ENCODE results near the gene ATP8B3.

ATP8B3 gene

DNA sequence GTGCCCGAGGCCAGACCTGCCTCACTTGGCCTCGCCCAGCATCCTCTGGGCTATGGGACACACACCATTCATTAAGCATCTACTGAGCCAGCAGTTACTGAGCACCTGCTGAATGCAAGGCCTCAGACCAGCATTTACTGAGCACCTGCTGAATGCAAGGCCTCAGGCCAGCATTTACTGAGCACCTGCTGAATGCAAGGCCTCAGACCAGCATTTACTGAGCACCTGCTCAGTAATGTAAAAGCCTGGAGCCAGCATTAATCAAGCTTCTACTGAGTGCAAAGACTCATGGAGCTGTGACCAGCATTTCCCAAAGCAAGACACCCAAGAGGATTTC is 3.7 kb downstream of the ATP8B3 start:
- H3K36me3 ChIP-seq (ENCODE audit: control insufficient read depth, insufficient read depth, low read length) = no peaks in the 10 kb centered on the region
- no peak overlapping the region for H3K4me3 ChIP-seq (ENCODE audit: low read length)
- no peaks in the 10 kb centered on the region for H3K27me3 ChIP-seq (ENCODE audit: insufficient read depth, low read length, poor library complexity)
- no peak overlapping the region for H3K4ac ChIP-seq (ENCODE audit: low read depth, low read length)
- no peak overlapping the region for H2BK15ac ChIP-seq (replicated peaks; ENCODE audit: low read depth)
- no peak overlapping the region for H3K56ac ChIP-seq (ENCODE audit: low read length)
- H3K4me1 ChIP-seq (ENCODE audit: control insufficient read depth, low read depth, low read length) = no peaks in the 10 kb centered on the region
- H3K4me2 ChIP-seq (ENCODE audit: low read length) = no peak overlapping the region
- no peak overlapping the region for H2AK5ac ChIP-seq (ENCODE audit: low read length)
- no peak for DNase-seq
- no peak overlapping the region for H3K27ac ChIP-seq (ENCODE audit: low read depth, low read length)
- H2BK5ac ChIP-seq (ENCODE audit: low read length) = no peak overlapping the region
- no peaks in the 10 kb centered on the region for H3K79me1 ChIP-seq (ENCODE audit: low read length)
- no peaks in the 10 kb centered on the region for H3K79me2 ChIP-seq (ENCODE audit: control insufficient read depth, insufficient read depth, low read length)
- H3K23ac ChIP-seq (ENCODE audit: low read length) = no peak overlapping the region
- no peak overlapping the region for H2BK120ac ChIP-seq (ENCODE audit: low read depth, low read length)
- H4K8ac ChIP-seq (ENCODE audit: low read depth, low read length) = no peak overlapping the region
- WGBS (ENCODE audit: extremely low coverage, insufficient coverage, low lambda C conversion rate) = no CpG with 5 or more reads among the region's 2 CpGs
- no peak overlapping the region for H3K9ac ChIP-seq (ENCODE audit: low read length)
- H3K18ac ChIP-seq (ENCODE audit: low read length) = no peak overlapping the region
- no peak overlapping the region for H4K5ac ChIP-seq (ENCODE audit: low read length)

DNA sequence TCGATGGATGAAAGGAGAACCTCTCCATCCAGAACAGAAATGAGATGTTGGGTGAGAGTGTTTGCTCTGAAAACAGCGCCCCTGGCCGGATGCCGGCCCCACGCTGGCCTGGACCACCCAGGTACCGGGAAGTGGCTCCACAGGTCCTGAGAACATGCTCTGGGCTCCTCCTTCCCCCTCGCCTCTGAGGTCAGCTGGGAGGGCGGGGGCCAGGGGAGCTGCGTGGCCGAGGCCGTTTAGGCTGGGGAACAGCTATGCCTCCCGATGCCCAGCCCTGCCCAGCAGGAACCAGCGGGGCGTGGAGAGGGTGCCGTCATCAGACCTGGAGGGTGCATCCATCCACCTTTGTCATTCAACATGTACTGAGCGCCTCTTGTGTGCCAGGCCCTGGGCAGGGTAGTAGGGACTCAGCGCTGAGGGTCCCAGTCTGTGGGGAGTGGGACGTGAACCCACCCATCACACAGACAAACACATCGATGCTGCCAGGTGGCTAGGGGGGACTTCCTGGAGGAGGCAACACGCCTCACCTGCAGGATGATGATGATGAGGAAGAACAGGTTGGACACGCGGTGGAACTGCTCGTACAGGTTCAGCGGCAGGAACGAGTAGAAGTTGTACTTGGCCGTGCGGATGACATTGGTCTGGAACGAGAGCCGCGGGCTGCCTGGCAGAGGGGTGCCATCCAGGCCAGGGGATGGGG is 4.2 kb downstream of the ATP8B3 start:
- no peak overlapping the region for H3K4ac ChIP-seq (ENCODE audit: low read depth, low read length)
- WGBS (ENCODE audit: extremely low coverage, insufficient coverage, low lambda C conversion rate) = no CpG with 5 or more reads among the region's 30 CpGs

DNA sequence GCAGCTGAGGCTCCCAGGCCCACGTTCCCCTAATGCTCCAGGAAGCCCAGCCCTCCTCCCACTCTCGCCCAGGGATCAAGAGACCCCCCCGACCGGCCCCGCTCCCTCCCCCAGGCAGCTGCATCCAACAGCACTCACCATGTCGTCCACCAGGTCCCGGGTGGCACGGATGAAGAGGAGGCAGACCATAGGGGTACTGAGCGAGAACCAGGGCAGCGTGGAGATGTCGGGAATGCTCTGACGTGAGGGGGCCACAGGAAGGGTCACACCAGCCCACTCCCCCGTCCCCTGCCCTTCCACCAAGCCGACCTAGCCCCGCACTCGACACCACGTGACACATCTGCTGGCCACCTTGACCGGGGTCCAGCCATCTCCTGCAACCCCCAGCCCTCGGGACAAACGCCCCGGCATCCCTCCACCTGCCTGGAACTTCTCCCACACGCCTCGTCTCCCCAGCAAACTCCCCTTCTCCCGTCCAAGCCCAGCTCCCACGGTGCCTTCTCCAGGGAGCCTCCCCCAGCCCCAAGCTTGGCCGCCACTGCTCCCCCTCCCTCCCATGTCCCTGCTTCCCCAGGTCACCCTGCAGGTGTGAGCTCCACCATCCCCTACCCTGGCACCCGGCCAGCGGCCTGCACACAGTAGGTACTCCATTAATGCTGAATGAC is 4.9 kb downstream of the ATP8B3 start:
- H4K5ac ChIP-seq (ENCODE audit: low read length) = no peak overlapping the region
- no CpG with 5 or more reads among the region's 28 CpGs for WGBS (ENCODE audit: extremely low coverage, insufficient coverage, low lambda C conversion rate)

More for the DNA sequence above, 4.2 kb downstream of the ATP8B3 start:
- Histone ChIP-seq H3K4me3 (ENCODE audit: low read length) (no peak overlapping the region), H2BK15ac (replicated peaks; ENCODE audit: low read depth) (no peak overlapping the region), H4K5ac (ENCODE audit: low read length) (no peak overlapping the region), H3K27ac (ENCODE audit: low read depth, low read length) (no peak overlapping the region), H2BK120ac (ENCODE audit: low read depth, low read length) (no peak overlapping the region), H3K79me2 (ENCODE audit: control insufficient read depth, insufficient read depth, low read length) (no peaks in the 10 kb centered on the region), H3K27me3 (ENCODE audit: insufficient read depth, low read length, poor library complexity) (no peaks in the 10 kb centered on the region), H3K18ac (ENCODE audit: low read length) (no peak overlapping the region), H2BK5ac (ENCODE audit: low read length) (no peak overlapping the region), H3K79me1 (ENCODE audit: low read length) (no peaks in the 10 kb centered on the region), H2AK5ac (ENCODE audit: low read length) (no peak overlapping the region), H3K56ac (ENCODE audit: low read length) (no peak overlapping the region), H3K36me3 (ENCODE audit: control insufficient read depth, insufficient read depth, low read length) (no peaks in the 10 kb centered on the region), H4K8ac (ENCODE audit: low read depth, low read length) (no peak overlapping the region), H3K9ac (ENCODE audit: low read length) (no peak overlapping the region), H3K4me1 (ENCODE audit: control insufficient read depth, low read depth, low read length) (no peaks in the 10 kb centered on the region), H3K4me2 (ENCODE audit: low read length) (no peak overlapping the region), H3K23ac (ENCODE audit: low read length) (no peak overlapping the region)
- DNase-seq = no peak

DNA sequence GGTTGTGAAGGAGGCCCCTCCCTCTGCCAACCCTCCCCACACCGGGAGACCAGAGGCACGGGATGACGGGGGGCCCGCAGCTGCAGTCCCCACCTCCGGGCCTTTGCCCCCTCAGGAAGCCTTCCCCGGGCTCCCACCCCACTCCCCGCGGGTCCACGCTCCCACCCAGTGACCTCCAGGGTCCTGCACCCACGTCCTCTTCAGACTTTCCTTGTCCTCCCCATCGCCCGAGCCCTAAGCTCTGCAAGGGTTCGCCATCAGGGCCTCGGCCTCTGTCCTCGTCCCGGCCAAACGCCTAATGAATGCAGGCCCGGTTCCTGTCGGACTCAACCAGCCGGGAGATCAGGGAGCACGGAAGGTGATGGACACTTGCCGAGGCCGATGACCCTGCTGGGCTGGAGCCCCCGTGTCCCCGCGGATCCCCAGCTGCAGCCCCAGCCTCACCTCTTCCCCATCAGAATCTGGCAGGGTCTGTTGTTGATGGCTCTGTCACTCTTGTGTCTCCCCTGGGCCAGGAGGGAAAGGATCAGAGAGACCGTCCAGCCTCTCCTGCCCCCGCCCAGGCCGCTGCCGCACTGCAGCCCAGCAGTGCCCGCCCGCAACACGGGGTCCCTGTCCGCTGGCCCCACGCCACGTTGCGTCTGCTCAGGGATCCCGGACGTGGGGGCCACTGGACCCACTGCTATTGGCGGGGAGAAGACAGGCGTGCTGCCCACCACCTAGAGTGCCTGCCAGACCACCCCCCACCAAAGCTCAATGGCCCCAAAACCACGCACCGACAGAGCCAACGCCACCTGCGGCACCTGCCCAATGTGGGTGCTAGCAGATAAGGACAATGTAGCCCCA is 5.7 kb downstream of the ATP8B3 start:
- H3K4me1 ChIP-seq (ENCODE audit: control insufficient read depth, low read depth, low read length) = no peaks in the 10 kb centered on the region
- H3K4me2 ChIP-seq (ENCODE audit: low read length) = no peak overlapping the region
- no peak overlapping the region for H3K18ac ChIP-seq (ENCODE audit: low read length)
- no peak overlapping the region for H2BK5ac ChIP-seq (ENCODE audit: low read length)
- no peak overlapping the region for H4K5ac ChIP-seq (ENCODE audit: low read length)
- no peak overlapping the region for H2BK120ac ChIP-seq (ENCODE audit: low read depth, low read length)
- H3K4me3 ChIP-seq (ENCODE audit: low read length) = no peak overlapping the region
- H3K27me3 ChIP-seq (ENCODE audit: insufficient read depth, low read length, poor library complexity) = no peaks in the 10 kb centered on the region
- WGBS (ENCODE audit: extremely low coverage, insufficient coverage, low lambda C conversion rate) = no CpG with 5 or more reads among the region's 45 CpGs
- H3K79me2 ChIP-seq (ENCODE audit: control insufficient read depth, insufficient read depth, low read length) = no peaks in the 10 kb centered on the region
- H3K27ac ChIP-seq (ENCODE audit: low read depth, low read length) = no peak overlapping the region
- H3K4ac ChIP-seq (ENCODE audit: low read depth, low read length) = no peak overlapping the region
- H2BK15ac ChIP-seq (replicated peaks; ENCODE audit: low read depth) = no peak overlapping the region
- no peak overlapping the region for H3K9ac ChIP-seq (ENCODE audit: low read length)
- no peak overlapping the region for H4K8ac ChIP-seq (ENCODE audit: low read depth, low read length)
- no peaks in the 10 kb centered on the region for H3K36me3 ChIP-seq (ENCODE audit: control insufficient read depth, insufficient read depth, low read length)
- no peak overlapping the region for H2AK5ac ChIP-seq (ENCODE audit: low read length)
- no peak overlapping the region for H3K23ac ChIP-seq (ENCODE audit: low read length)
- DNase-seq = no peak
- no peaks in the 10 kb centered on the region for H3K79me1 ChIP-seq (ENCODE audit: low read length)
- no peak overlapping the region for H3K56ac ChIP-seq (ENCODE audit: low read length)

More for the DNA sequence above, 4.9 kb downstream of the ATP8B3 start:
- Histone ChIP-seq H3K56ac (ENCODE audit: low read length) (no peak overlapping the region), H3K4me2 (ENCODE audit: low read length) (no peak overlapping the region), H2AK5ac (ENCODE audit: low read length) (no peak overlapping the region), H3K27me3 (ENCODE audit: insufficient read depth, low read length, poor library complexity) (no peaks in the 10 kb centered on the region), H3K4ac (ENCODE audit: low read depth, low read length) (no peak overlapping the region), H3K23ac (ENCODE audit: low read length) (no peak overlapping the region), H4K8ac (ENCODE audit: low read depth, low read length) (no peak overlapping the region), H3K79me1 (ENCODE audit: low read length) (no peaks in the 10 kb centered on the region), H2BK5ac (ENCODE audit: low read length) (no peak overlapping the region), H3K27ac (ENCODE audit: low read depth, low read length) (no peak overlapping the region), H3K9ac (ENCODE audit: low read length) (no peak overlapping the region), H3K18ac (ENCODE audit: low read length) (no peak overlapping the region), H3K36me3 (ENCODE audit: control insufficient read depth, insufficient read depth, low read length) (no peaks in the 10 kb centered on the region), H3K4me3 (ENCODE audit: low read length) (no peak overlapping the region), H2BK120ac (ENCODE audit: low read depth, low read length) (no peak overlapping the region), H3K79me2 (ENCODE audit: control insufficient read depth, insufficient read depth, low read length) (no peaks in the 10 kb centered on the region), H2BK15ac (replicated peaks; ENCODE audit: low read depth) (no peak overlapping the region), H3K4me1 (ENCODE audit: control insufficient read depth, low read depth, low read length) (no peaks in the 10 kb centered on the region)
- no peak for DNase-seq

DNA sequence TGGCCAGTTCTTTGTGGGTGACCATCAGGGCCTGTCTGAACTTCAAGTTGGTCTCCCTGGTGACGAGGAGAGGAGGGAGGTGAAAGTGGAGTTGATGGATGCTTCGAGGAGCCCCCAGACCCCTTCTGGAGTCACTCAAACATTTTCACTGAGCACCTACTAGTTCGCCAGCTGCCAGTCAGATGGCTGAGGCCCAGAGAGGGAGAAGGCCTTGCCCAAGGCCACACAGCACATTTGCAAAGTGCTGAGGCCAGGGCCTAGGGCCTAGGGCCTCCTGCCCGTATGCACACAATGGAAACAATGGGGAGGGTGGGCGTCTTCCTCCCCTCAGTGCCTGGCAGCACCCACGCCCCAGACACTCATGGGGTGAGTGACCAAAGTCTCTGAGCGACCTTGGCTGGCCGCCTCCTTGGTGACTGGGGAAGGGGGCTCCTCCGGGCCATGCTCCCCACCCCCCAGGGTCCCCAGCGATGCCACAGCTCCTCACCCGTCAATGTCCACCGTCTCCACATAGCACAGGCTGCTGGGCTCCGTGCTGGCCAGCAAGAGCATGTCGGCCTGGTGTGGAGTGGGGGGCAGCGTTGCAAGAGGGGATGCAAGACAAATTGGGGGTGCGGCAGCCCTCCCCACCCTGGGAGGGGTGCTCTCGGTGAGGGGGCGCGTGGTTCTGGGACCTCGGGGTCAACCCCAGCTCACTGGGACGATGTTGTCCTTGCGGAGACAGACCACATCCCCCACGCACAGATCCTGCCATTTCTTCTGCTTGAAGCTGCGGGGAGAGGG is 6.5 kb downstream of the ATP8B3 start:
- Histone ChIP-seq H3K36me3 (ENCODE audit: control insufficient read depth, insufficient read depth, low read length) (no peaks in the 10 kb centered on the region), H3K4ac (ENCODE audit: low read depth, low read length) (no peak overlapping the region)
- WGBS (ENCODE audit: extremely low coverage, insufficient coverage, low lambda C conversion rate) = no CpG with 5 or more reads among the region's 24 CpGs

More for the DNA sequence above, 6.5 kb downstream of the ATP8B3 start:
- Histone ChIP-seq H2BK5ac (ENCODE audit: low read length) (no peak overlapping the region), H3K18ac (ENCODE audit: low read length) (no peak overlapping the region), H2BK120ac (ENCODE audit: low read depth, low read length) (no peak overlapping the region), H3K4me2 (ENCODE audit: low read length) (no peak overlapping the region), H3K79me1 (ENCODE audit: low read length) (no peaks in the 10 kb centered on the region), H3K27ac (ENCODE audit: low read depth, low read length) (no peak overlapping the region), H3K27me3 (ENCODE audit: insufficient read depth, low read length, poor library complexity) (no peaks in the 10 kb centered on the region), H3K4me3 (ENCODE audit: low read length) (no peak overlapping the region), H3K4me1 (ENCODE audit: control insufficient read depth, low read depth, low read length) (no peaks in the 10 kb centered on the region), H3K23ac (ENCODE audit: low read length) (no peak overlapping the region), H4K5ac (ENCODE audit: low read length) (no peak overlapping the region), H2AK5ac (ENCODE audit: low read length) (no peak overlapping the region), H3K56ac (ENCODE audit: low read length) (no peak overlapping the region), H4K8ac (ENCODE audit: low read depth, low read length) (no peak overlapping the region), H2BK15ac (replicated peaks; ENCODE audit: low read depth) (no peak overlapping the region), H3K79me2 (ENCODE audit: control insufficient read depth, insufficient read depth, low read length) (no peaks in the 10 kb centered on the region), H3K9ac (ENCODE audit: low read length) (no peak overlapping the region)
- DNase-seq = no peak
